Measurements from ENCODE around the gene TSPAN14.

Gene TSPAN14

DNA sequence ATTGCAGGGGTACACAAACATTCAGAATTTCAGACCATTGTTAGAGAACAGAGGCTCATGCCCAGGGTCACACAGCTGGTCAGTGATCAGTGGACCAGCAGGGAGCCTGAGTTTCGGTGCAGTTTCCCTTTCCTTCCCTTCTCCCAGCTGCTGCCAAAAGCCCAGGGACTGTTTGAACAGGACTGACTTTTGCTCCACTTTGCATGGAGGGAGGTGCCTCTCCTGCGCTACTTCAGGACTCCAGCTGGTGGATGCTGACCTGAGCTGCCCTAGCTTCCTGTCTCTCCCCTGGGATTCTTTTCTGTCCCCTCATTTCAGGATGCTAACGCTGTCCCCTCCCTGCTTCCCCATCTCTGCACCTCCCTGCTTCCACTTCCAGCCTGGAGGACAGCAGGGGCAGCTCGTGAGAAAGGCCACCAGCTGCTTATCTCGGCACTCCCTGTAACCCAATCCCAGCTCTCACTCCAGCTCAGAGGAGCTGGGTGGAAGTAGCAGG, 98.1 kb downstream of the TSPAN14 start:
- DNase-seq, result no peak

DNA sequence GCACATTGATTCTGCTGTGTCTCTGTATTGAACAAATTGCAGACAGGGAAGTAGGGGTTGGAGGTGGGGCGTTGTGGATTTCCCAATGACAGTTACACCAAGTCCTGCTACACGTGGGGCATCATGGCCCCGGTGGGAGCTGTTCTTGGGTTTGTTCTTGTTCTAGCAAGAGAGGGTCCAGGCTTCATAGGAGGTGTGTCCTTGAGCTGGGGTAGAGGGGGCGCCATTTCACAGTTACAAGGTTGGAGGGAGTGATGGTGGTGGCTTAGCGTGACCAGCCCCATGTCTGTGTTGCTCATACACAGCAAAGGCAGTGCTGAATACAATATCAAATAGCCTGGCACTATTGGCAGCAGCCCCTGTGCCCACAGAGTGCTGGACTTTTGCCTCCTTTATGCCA, 99.3 kb downstream of the TSPAN14 start:
- DNase-seq, result no peak

DNA sequence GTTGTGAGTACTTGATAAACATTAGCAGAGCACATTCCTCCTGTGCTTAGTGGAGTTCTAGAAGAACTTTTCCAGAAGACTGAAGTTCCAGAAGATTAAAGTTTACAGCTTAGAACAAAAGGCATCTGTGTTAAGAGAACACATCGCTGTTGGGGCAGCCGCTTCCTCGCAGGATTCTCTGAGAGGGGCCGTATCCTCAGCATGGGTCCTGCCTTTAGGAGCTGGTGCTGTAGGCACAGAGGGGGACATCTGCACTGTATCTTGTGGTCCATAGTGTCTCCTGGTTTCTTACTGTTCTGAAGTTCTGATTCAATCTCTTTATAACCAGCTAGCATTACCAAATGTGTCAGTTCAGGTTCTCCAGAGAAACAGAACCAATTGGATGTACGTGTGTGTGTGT, 99.9 kb downstream of the TSPAN14 start:
- no peak for DNase-seq

DNA sequence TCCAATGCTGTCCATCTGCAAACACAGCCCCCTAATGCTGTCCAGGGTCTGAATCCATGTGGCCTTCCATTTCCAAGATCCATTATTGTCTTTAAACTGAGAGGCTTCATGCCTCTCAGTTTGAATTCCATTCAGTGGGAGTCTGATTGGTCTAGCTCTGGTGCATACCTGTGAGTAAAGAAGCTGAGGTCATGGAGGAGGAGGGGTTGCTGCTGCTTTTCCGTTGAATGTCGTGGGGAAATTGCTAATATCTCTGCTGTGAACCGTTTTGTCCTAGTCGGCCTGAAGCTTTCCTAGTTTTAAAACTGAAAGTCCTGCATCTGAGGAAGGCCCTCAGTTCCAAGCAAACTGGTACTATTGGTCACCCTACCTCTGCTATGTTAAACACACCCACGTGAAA, 101.3 kb downstream of the TSPAN14 start:
- DNase-seq, result no peak

DNA sequence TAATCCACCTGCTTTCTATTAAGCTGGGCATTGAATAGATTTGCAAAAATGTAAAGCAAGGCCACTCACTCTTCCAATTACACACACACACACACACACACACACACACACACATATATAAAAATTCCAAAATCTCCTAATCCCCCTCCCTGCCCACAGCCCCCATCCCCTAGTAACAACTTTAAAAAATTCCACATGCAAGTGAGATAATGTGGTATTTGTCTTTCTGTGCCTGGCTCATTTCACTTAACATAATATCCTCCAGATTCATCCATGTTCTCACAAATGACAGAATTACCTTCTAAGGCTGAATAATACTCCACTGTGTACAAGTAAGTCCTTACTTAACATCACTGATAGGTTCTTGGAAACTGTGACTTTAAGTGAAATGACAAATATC, 107.8 kb downstream of the TSPAN14 start:
- no peak for DNase-seq

DNA sequence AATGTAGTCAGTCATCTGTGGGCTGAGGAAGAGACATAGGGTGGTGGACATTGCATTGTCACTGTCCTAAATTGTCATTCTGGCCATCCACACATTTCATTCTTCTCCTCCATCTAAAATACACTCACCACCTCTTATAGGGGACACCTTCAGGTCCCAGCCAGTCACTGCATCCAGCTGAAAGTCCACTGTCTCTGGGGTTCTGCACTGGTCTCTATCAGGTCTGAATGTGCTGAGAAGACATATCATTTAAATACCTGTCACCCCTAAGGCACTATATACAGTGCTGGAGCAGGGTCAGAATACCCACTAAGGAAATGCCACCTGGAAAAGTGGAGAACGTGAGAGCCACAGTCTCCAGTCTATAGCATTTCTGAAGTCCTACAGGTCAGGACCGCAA, 113.2 kb downstream of the TSPAN14 start:
- DNase-seq, result no peak

DNA sequence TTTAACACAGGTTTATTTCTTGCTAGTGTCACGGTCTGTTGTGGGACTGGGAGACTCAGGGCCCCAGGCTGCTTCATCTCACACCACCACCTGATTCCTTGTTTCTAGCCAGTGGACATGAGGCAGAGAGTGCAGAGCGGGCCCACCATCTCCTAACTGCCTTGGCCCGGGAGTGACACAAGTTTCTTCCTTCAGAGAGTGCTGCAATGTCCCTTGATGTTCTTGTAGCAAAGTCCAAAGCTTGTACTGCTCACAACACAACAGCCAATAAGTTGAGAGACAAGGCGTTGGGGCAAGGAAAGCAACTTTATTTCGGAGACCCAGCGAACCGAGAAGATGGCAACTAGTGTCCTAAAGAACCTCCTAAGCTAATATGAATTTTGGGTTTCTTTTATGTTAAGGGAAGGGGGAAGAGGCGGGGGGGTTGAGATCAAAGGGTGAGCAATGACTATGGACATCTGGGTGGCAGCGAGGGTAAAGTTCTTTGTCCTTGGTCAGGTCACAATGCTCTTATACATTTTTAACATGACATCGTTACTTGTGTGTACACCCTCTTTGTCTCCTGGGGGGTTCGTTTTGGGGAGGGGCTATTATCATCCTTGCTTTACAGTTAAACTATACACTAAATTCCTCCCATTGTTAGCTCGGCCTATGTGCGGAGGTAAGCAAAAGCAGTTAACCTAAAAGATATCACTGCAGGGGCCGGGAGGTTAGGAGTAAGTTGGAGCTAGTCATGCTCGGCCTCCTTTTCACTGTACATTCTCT, 115.2 kb downstream of the TSPAN14 start:
- DNase-seq, result no peak

DNA sequence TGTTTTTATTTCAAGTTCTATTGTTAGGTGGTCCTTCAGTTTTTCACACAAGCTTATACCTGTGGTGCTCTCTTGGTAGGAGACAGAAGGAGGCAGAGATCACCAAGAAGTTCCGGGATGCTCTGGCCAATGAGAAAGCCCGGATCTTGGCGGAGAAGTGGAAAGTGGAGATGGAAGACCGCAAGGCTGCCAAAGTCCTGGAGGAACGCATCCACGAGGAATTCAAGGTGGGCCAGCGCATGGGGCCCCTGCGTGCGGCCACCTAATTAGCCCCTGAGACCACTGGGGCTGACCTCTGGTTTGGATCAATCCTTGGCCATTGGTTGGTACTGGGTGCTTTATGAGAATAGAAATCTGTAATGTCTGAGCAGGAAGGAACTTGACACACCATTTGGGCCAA, 117.2 kb downstream of the TSPAN14 start:
- no peak for DNase-seq

DNA sequence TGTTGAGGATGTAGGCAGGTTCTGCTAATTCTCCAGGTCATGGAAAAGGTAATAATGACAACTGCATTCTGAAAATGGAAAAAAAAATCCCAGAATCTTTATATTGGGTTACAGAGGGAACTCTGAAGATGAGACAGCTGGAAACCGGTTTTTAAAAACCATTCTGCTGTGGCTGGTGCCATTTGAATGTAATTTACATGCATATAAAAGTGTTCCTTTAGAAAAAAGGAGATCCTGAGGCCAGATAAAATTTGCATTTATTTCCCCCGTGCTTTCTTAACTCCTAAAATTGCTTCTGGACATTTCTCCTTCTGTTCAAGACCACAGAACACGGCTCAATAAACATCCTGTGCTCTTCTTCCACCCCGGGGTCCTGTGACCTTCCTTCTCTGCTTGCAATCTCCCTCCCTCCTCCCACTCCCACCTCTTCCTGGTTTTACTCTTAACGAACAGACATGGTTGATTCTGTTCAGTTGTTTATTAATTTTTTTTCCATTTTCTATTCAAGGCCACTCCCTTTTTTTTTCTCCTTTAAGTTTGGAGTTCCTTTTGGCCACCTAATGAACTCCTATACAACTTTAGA, 125.2 kb downstream of the TSPAN14 start:
- DNase-seq, result no peak

DNA sequence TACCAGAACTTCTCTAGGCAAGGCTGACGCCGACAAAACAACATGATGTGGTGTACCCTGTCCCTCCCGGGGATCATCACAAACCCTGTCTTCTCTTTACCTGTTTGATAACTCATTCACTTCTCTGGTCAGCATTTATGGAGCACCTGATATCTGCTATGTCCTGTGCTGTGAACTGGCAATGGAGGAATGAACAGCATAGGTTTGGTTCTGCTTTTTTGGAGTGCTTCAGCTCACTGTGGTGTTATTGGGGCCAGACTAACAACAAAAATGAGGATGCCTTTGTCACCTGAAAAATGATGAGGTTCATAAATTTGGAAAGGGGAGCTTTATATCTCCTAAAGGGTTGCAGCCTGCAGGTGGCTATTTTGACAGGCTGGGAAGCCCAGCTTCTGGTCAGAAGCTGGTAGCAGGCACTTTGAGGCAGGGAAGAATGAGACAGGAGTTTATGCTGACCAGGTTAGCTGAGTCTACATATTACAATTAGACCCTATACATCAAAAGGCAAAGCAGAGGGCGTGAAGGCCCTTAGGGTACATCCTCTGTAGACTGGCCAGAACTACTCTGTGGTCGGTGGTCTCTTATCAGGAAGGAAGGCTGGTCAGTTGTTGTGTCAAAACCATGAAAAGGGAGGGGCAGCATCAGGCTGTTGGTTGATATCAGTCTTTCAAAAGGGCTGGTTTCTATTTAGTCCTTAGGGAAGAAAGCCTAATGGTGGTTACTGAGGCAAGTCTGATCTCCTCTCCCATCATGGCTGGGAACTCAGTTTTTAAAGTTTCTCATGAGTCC, 125.9 kb downstream of the TSPAN14 start:
- DNase-seq, result no peak

DNA sequence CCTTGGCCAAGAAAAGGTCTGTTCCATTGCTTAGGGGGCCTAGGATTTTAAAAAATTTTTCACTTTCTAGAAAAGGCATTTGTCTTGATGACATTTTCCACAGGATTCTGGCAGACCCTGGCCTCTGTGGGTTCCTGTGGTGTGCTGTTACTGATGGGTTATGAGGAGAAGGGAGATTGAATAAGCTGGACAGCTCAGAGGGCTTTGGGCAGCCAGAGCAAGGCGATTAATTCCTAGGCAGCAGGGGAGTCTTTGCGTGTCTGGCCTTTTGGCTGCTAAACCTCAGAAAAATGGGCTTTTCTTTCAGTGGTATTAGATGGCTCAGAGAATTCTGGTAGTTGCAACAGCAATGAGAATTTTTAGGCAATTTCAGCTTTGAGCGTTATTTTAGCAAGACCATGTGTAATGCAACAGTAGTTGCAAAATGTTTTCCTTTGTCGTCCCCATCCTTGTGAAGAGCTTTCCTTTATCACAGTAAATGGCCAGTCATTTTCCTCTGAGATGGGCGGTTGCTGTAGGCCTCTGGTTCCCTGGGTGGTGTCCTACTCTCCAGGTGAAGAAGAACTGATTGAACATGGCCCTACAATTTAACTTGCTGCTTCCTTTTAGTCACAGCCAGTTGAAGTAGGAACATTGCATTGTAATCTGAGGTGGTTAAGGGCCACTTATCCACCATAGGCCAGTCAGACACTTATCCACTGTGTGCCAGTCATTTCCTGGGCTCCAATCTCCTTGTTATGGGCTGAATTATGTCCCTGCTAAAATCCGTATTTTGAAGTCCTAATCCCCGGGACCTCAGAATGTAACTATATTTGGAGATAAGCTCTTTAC, 126.7 kb downstream of the TSPAN14 start:
- DNase-seq, result no peak

DNA sequence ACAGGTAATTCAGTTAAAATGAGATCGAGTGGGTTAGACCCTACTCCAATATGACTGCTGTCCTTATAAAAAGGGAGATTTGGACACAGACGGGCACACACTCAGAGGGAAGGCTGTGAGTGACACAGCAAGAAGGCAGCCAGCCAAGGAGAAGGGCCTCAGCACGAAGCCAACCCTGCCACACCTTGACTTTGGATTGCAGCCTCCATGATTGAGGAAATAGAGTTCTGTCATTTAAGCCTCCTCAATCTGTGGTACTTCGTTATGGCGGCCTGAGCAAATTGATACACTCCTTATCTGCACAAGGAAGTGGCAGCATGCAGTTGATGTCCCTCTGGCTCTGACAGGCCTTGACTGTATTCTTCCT, 127.3 kb downstream of the TSPAN14 start:
- DNase-seq, result no peak

DNA sequence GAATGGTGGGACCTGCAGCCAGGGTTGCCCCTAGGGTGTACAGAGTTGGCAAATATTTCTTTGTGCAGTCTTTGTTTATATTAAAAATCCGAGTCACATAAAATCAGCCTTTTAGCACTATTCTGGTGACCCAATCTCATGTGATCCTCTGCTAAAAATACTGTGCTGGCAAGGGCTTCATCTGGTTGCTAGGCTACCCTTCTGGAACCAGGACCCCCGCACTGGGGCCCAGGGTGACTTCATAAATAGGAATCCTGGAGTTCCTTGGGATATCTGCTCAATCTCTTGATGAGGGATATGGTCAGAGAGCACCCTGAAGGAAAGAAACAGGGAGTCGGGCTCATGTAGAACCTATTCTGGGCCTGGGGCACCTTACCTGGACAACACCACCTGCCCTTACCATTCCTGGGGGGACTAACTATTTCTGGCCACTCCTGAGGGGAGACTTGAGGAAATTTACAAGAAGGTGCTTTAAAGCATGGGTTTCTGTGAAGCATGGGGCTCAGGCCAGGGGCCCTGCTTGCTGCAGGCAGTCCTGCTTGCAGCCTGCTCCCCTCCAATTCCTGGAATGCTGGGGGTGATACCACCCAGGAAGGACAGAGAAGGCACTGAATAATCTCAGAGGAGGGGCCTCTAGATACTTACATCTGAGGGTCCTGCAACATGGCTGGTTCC, 128.3 kb downstream of the TSPAN14 start:
- DNase-seq, result no peak

All from central memory CD4-positive, alpha-beta T cell (primary cell).